Left cardiac atrium (tissue), 4 donors: ENCODE measurements around the gene AIM2. TPM values are rescaled to one million over a fixed set of nuclear protein-coding genes. Genes with fewer than 3 reads are reported as not detected.
"Not testable (repeated sequence)": the region's sequence is repeated elsewhere in the genome, so short reads cannot be mapped to it uniquely, and the experiment has no call there.

Source experiments
- ATAC-seq, 2 donors: fragments of 200-7000 bp; cut with Tn5 transposase; one replicate each; pipeline ENCODE4 v1.9.1; 2020; ENCODE audit warnings: mild to moderate bottlenecking in 2 of 2, moderate library complexity in 2 of 2
- DNase-seq: peaks from one replicate; pipeline ENCODE4 v3.0.0-alpha.2; 2020
- intact Hi-C, 2 donors: fragments of 100-400 bp; cut with DNase I; formaldehyde crosslinking; loops; one replicate each; pipeline versions ENCODE4 v1.14.1 to v1.15.1; 2022 to 2023
- total RNA-seq, 2 donors: library from RNA; stranded (reverse); fragmentation: NEBNext Ultra II Directional; extraction: Animal tissue kit (Norgen Biotek cat#: 25700); gene quantifications; one replicate each; pipeline ENCODE4 v1.2.1, GENCODE V29; 2021
- donor health status: DM: no; HTN: yes; CAD: no.
- donor health status: DM: no; HTN: yes; CAD: no; lungs with severe emphysema.
- donor health status: DM: yes; HTN: yes; CAD: no.
- donor health status: Dilated cardiomyopathy.

AIM2 gene
- total RNA-seq, 2 donors from 2014 or later: 0.50 to 0.76 TPM

GRCh38 chr1:159083013-159083412 lies 6.4 kb upstream of the AIM2 start:
- ATAC-seq (no peak), DNase-seq (no peak)
- intact Hi-C loops: no loop called here

GRCh38 chr1:159081626-159082025 lies 5.1 kb upstream of the AIM2 start:
- DNase-seq: no peak
- intact Hi-C loops: no loop called here
- ATAC-seq: no peak

GRCh38 chr1:159079525-159079924 lies 3.0 kb upstream of the AIM2 start:
- intact Hi-C loops: loop anchor here in 1 of 2 donors (10.0 kb wide), 2 partner anchors 875 to 1115 kb away; no protein-coding TSS in a partner anchor
- no peak for DNase-seq
- no peak for ATAC-seq

- ATAC-seq: peak; percentile 45 to 55
- DNase-seq: no peak
- intact Hi-C loops: loop anchor here in 1 of 2 donors (10.0 kb wide), 2 partner anchors 873 to 1113 kb away; no protein-coding TSS in a partner anchor
Measured at GRCh38 chr1:159077120-159077961, 775 bp upstream of the AIM2 start.

- intact Hi-C loops: loop anchor here in 1 of 2 donors (10.0 kb wide), 2 partner anchors 867 to 1107 kb away; no protein-coding TSS in a partner anchor
- DNase-seq (no peak), ATAC-seq (peak; percentile 46 to 71)
Measured at GRCh38 chr1:159071970-159072582, 4.5 kb downstream of the AIM2 start.

GRCh38 chr1:159068886-159069285 lies 7.7 kb downstream of the AIM2 start:
- intact Hi-C loops: no loop called here
- no peak for DNase-seq
- peak in 1 of 2 donors; percentile 47 for ATAC-seq

GRCh38 chr1:159067699-159068621 lies 8.6 kb downstream of the AIM2 start:
- ATAC-seq: peak in 1 of 2 donors; percentile 74
- no peak for DNase-seq
- intact Hi-C loops: no loop called here

- intact Hi-C loops: no loop called here
- ATAC-seq (no peak), DNase-seq (no peak)
Measured at GRCh38 chr1:159066108-159066507, 10.5 kb downstream of the AIM2 start.

- intact Hi-C loops: no loop called here
- ATAC-seq (no peak), DNase-seq (no peak)
Measured at GRCh38 chr1:159065106-159065505, 11.5 kb downstream of the AIM2 start.

- ATAC-seq (no peak), DNase-seq (no peak)
- intact Hi-C loops: no loop called here
Measured at GRCh38 chr1:159058751-159059150, 17.8 kb downstream of the AIM2 start.

GRCh38 chr1:159056069-159056698 lies 20.4 kb downstream of the AIM2 start:
- intact Hi-C loops: no loop called here
- DNase-seq (no peak), ATAC-seq (no peak)

- no peak for DNase-seq
- intact Hi-C loops: no loop called here
- ATAC-seq: no peak
Measured at GRCh38 chr1:159055181-159055641, 21.4 kb downstream of the AIM2 start.

GRCh38 chr1:159054427-159054826 lies 22.1 kb downstream of the AIM2 start:
- ATAC-seq: peak in 1 of 2 donors; percentile 90
- intact Hi-C loops: no loop called here
- DNase-seq: no peak

GRCh38 chr1:159051436-159051835 lies 25.1 kb downstream of the AIM2 start:
- DNase-seq (no peak), ATAC-seq (no peak)
- intact Hi-C loops: no loop called here

GRCh38 chr1:159046486-159046885 lies 30.1 kb downstream of the AIM2 start:
- DNase-seq, intact Hi-C loops, ATAC-seq: not testable (repeated sequence)

- intact Hi-C loops: no loop called here
- DNase-seq (no peak), ATAC-seq (no peak)
Measured at GRCh38 chr1:159040893-159041724, 35.5 kb downstream of the AIM2 start.

- DNase-seq: no peak
- intact Hi-C loops: no loop called here
- peak in 1 of 2 donors; percentile 64 for ATAC-seq
Measured at GRCh38 chr1:159040206-159040605, 36.4 kb downstream of the AIM2 start.

GRCh38 chr1:159030877-159031447 lies 45.6 kb downstream of the AIM2 start:
- no peak for ATAC-seq
- intact Hi-C loops: no loop called here

More at GRCh38 chr1:159030877-159031447, 45.6 kb downstream of the AIM2 start:
- DNase-seq: no peak
